BJ (cell line): ENCODE data around the gene CCDC7. TPM values are rescaled to one million over a fixed set of nuclear protein-coding genes. Genes with fewer than 3 reads are reported as not detected.

Source experiments
- CTCF ChIA-PET: fragments of 350-600 bp; formaldehyde crosslinking; extraction: SDS; loops from one replicate; lab custom pipeline; 2021; ENCODE audit warnings: antibody characterized with exemption, inconsistent platforms; lab: Yijun Ruan, JAX
- POLR2A ChIA-PET: fragments of 300-600 bp; sonication (Branson Sonifier 250); formaldehyde crosslinking; extraction: SDS; loops from one replicate; lab custom pipeline; 2021; ENCODE audit warnings: antibody characterized with exemption; lab: Charles Lee
- DNase-seq: peaks from one replicate; pipeline ENCODE4 v3.0.0-alpha.2; 2011; ENCODE audit warnings: low read depth
- H3K27me3 ChIP-seq: 2 replicates; pipeline ENCODE4 v1.6.0; 2011; ENCODE audit warnings: low read length; ENCODE audit not compliant: control insufficient read depth, insufficient read depth
- H3K36me3 ChIP-seq: 2 replicates; pipeline ENCODE4 v1.5.1; 2011; ENCODE audit warnings: low read length; ENCODE audit not compliant: control insufficient read depth, insufficient read depth
- H3K4me3 ChIP-seq: 2 replicates; pipeline ENCODE4 v1.5.1; 2011; ENCODE audit warnings: low read depth, mild to moderate bottlenecking, control low read depth, low read length
- polyA plus RNA-seq: library from polyadenylated mRNA; depleted of rRNA; stranded (reverse); fragments of >200 nt; gene quantifications from 2 replicates; pipeline ENCODE4 v1.2.3, GENCODE V29; 2011
- TF ChIP-seq, protein P1 (sequence below): IDR thresholded peaks from 2 replicates; pipeline ENCODE4 v1.5.1; 2011; ENCODE audit warnings: low read depth, mild to moderate bottlenecking, control low read depth, inconsistent platforms, low read length, moderate library complexity; ENCODE audit not compliant: insufficient read depth

Gene CCDC7
- polyA plus RNA-seq, 1 experiment, result 0.52 TPM

DNA sequence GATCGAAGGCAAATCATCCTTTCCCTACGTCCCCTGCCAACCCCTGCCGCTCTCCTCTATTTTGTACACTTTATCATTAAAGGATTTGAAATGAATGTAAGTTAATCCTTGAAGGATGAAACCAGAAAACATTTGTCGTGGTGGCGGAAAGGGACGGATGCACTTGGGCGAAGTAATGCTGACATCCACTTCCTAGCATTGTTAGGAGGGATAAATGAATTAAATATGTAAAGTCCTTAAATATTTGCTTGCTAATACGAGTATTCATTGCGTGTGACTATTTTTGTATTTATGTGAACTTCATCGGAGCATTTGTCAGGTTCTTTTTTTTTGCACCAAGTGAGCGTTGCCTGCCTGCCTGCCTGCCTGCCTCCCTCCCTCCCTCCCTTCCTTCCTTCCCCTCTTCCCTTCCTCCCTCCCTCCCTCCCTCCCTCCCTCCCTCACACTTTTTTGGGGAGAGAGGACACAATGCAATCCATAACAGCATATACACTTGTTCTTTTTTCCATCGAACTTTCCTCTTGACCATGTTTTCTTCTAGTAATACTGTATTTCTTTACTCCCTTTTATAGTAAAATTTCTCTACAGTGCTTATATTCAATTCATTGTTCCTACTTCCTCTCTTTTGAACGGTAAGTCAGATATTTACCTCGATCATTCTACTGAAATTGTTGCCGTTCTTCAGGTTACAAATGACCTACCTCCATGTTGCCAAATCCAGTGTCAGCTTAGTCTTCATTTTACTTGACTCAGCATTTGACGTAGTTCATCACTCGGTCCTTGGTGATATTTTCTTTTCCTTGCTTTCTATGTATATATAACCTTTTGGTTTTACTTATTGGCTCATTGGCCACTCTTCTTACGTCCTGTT, 831 bp downstream of the CCDC7 start:
- ChIA-PET POLR2A (no interaction called here), CTCF (interaction anchor here (1.1 kb wide), 1 partner anchor 77 kb away, joined by 5 read pairs; no protein-coding TSS in a partner anchor)
- H3K27me3 ChIP-seq, result no peaks in the 10 kb centered on the region
- no peak for DNase-seq
- H3K36me3 ChIP-seq, result no peaks in the 10 kb centered on the region
- TF ChIP-seq, protein P1, sequence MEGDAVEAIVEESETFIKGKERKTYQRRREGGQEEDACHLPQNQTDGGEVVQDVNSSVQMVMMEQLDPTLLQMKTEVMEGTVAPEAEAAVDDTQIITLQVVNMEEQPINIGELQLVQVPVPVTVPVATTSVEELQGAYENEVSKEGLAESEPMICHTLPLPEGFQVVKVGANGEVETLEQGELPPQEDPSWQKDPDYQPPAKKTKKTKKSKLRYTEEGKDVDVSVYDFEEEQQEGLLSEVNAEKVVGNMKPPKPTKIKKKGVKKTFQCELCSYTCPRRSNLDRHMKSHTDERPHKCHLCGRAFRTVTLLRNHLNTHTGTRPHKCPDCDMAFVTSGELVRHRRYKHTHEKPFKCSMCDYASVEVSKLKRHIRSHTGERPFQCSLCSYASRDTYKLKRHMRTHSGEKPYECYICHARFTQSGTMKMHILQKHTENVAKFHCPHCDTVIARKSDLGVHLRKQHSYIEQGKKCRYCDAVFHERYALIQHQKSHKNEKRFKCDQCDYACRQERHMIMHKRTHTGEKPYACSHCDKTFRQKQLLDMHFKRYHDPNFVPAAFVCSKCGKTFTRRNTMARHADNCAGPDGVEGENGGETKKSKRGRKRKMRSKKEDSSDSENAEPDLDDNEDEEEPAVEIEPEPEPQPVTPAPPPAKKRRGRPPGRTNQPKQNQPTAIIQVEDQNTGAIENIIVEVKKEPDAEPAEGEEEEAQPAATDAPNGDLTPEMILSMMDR, result no peak
- H3K4me3 ChIP-seq, result peak overlapping the region; percentile 88

DNA sequence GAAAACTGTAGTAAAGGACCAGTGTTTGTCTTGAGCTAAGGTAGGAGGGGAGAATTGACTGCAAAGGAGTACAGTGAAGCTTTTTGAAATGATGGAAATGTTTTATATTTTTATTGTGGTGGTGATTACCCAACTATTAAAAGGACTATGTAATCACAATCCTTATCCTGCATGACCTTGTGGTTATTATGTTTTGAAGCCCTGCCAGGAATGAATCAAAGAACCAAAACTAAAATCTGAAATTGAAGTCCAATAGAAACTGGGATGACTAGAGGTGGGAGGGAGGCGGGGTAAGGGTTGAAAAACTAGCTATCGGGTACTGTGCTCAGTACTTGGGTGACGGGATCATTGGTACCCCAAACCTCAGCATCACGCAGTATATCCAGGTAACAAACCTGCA, 8.2 kb downstream of the CCDC7 start:
- CTCF ChIA-PET, result interaction anchor here (0.6 kb wide), 1 partner anchor 39 kb away, joined by 5 read pairs; no protein-coding TSS in a partner anchor
- no peak overlapping the region for H3K4me3 ChIP-seq
- H3K27me3 ChIP-seq, result no peaks in the 10 kb centered on the region
- H3K36me3 ChIP-seq, result no peaks in the 10 kb centered on the region
- POLR2A ChIA-PET, result no interaction called here
- TF ChIP-seq, protein P1, result no peak
- DNase-seq, result no peak

DNA sequence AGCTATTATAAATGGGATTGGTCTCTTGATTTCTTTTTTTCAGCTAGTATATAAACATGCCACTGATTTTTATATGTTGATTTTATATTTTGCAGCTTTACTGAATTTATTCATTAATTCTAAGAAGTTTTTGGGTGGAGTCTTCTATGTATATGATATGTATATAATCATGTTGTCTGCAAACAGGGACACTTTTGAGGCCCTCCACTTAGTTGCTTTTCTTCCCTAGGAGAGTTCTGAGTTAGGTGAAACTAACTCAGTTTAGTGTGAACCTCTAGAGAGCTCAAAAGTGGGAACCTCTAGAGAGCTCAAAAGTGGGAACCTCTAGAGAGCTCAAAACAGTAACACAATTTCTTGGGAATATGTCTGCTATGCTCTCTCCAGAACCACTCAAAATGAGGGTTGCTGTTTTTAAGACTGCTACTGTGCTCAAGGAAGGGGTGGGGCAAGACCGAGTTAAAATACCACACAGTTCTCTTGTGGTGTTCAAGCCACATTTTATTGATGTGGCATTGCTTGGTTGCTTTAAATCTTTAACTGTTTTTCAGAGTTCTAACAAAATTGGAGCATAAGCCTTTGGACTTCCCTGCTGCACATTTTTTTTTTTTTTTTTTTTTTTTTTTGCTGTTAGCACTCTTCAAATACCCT, 13.2 kb downstream of the CCDC7 start:
- no peak for DNase-seq
- ChIA-PET POLR2A (no interaction called here), CTCF (interaction anchor here (1.0 to 1.2 kb wide), 2 partner anchors 9 kb away, joined by 3 to 4 read pairs; no protein-coding TSS in a partner anchor)
- H3K27me3 ChIP-seq, result no peaks in the 10 kb centered on the region
- H3K36me3 ChIP-seq, result no peaks in the 10 kb centered on the region
- no peak overlapping the region for H3K4me3 ChIP-seq
- TF ChIP-seq, protein P1, result no peak

DNA sequence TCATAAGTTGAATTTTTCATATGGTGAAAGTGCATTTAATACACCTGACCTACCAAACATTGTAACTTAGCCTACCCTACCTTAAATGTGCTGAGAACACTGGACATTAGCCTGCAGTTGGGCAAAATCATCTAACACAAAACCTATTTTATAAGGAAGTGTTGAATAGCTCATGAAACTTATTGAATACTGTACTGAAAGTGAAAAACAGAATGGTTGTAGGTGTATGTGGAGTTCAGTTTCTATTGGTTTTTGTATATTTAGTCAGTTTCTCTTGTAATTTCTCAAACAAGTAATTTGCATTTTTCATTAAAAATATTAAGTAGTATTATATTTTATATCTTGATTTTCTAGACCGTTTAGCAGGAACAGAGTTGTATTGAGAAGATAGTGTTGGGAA, 15.3 kb downstream of the CCDC7 start:
- no peak for DNase-seq
- Histone ChIP-seq H3K36me3 (no peaks in the 10 kb centered on the region), H3K4me3 (no peak overlapping the region), H3K27me3 (no peaks in the 10 kb centered on the region)
- POLR2A ChIA-PET, result no interaction called here
- CTCF ChIA-PET, result no interaction called here
- TF ChIP-seq, protein P1, result no peak

DNA sequence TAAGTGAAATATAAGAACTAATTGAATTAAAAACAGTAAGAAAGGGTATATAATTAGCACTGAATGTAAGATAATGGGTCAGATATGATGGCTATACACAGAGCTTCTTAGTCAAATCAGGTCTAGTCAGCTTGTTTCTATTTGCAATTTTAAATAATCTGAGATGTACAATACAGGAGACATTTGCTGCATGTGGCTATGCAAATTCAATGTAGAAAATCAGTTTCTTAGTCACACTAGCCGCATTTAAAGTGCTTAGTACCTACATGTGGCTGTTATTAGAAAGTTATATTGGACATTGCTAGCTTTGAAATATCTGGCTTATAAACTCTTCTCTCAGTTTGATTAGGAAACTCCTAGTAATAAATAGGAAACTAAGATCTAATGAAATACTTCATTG, 25.3 kb downstream of the CCDC7 start:
- no peaks in the 10 kb centered on the region for H3K27me3 ChIP-seq
- no peak for DNase-seq
- H3K36me3 ChIP-seq, result no peaks in the 10 kb centered on the region
- ChIA-PET CTCF (no interaction called here), POLR2A (no interaction called here)
- H3K4me3 ChIP-seq, result no peak overlapping the region
- TF ChIP-seq, protein P1, result no peak
